Gastrocnemius medialis (tissue), 4 donors: ENCODE results near the gene ALPP. TPM values are rescaled to one million over a fixed set of nuclear protein-coding genes. Genes with fewer than 3 reads are reported as not detected.

Source experiments
- ATAC-seq, 2 donors: fragments of 150-250 bp; one replicate each; pipeline ENCODE4 v1.9.1; 2016
- DNase-seq, 2 donors: peaks; one replicate each; pipeline ENCODE4 v3.0.0-alpha.2; 2019
- H3K27ac ChIP-seq, 4 donors: fragments of 200-600 bp; sonication (generic); 1 replicate in 1 of 4; 2 replicates in 3 of 4; pipeline ENCODE4 v1.5.1; 2016 to 2018; ENCODE audit warnings: mild to moderate bottlenecking in 2 of 4, moderate library complexity in 1 of 4
- H3K27me3 ChIP-seq, 3 donors: fragments of 200-600 bp; sonication (generic) in 2 of 3; 1 replicate in 1 of 3; 2 replicates in 2 of 3; pipeline versions ENCODE4 v1.5.1 to v1.6.0; 2016 to 2019; ENCODE audit warnings: mild to moderate bottlenecking in 1 of 3, moderate library complexity in 1 of 3
- H3K36me3 ChIP-seq, 2 donors: fragments of 200-600 bp; sonication (generic) in 1 of 2; one replicate each; pipeline ENCODE4 v1.5.1; 2017 to 2018
- H3K4me1 ChIP-seq, 2 donors: fragments of 200-600 bp; sonication (generic) in 1 of 2; one replicate each; pipeline ENCODE4 v1.5.1; 2016 to 2017; ENCODE audit warnings: mild to moderate bottlenecking in 2 of 2
- H3K4me3 ChIP-seq, 4 donors: fragments of 200-600 bp; sonication (generic) in 3 of 4; 1 replicate in 1 of 4; 2 replicates in 3 of 4; pipeline ENCODE4 v1.5.1; 2016 to 2019; ENCODE audit warnings: mild to moderate bottlenecking in 2 of 4
- H3K9me3 ChIP-seq, 3 donors: fragments of 200-600 bp; sonication (generic) in 2 of 3; 1 replicate in 1 of 3; 2 replicates in 2 of 3; pipeline ENCODE4 v1.5.1; 2016 to 2019
- CTCF ChIP-seq, 5 experiments: fragments of 450-650 bp in 3 of 5; fragments of 200-600 bp in 2 of 5; sonication (generic) in 2 of 5; IDR thresholded peaks in 4 of 5; conservative IDR thresholded peaks in 1 of 5; 1 replicate in 4 of 5; 2 replicates in 1 of 5; pipeline ENCODE4 v1.5.1; 2016 to 2019; ENCODE audit warnings: antibody characterized with exemption in 5 of 5, mild to moderate bottlenecking in 3 of 5, moderate library complexity in 3 of 5
- POLR2A ChIP-seq, 2 donors: fragments of 450-650 bp; IDR thresholded peaks; one replicate each; pipeline ENCODE4 v1.6.1; 2017; ENCODE audit warnings: antibody characterized with exemption in 2 of 2, mild to moderate bottlenecking in 2 of 2, moderate library complexity in 2 of 2
- in situ Hi-C, 4 donors: fragments of 200-750 bp; cut with MboI; loops; one replicate each; pipeline versions ENCODE4 v1.15.0 to v1.8.0; 2017; ENCODE audit warnings: low sequenced_read_pairs in 4 of 4
- intact Hi-C: fragments of 100-400 bp; cut with DNase I; formaldehyde crosslinking; loops from one replicate; pipeline ENCODE4 v1.15.1; 2023; ENCODE audit warnings: low total_unique reads
- total RNA-seq, 4 donors: library from RNA; depleted of rRNA; stranded (reverse); fragments of >200 nt; gene quantifications; one replicate each; pipeline versions ENCODE4 v1.1.0 to v1.2.3, GENCODE V29; 2016

ALPP gene
- total RNA-seq, 4 donors from 2014 or later, result not detected

DNA sequence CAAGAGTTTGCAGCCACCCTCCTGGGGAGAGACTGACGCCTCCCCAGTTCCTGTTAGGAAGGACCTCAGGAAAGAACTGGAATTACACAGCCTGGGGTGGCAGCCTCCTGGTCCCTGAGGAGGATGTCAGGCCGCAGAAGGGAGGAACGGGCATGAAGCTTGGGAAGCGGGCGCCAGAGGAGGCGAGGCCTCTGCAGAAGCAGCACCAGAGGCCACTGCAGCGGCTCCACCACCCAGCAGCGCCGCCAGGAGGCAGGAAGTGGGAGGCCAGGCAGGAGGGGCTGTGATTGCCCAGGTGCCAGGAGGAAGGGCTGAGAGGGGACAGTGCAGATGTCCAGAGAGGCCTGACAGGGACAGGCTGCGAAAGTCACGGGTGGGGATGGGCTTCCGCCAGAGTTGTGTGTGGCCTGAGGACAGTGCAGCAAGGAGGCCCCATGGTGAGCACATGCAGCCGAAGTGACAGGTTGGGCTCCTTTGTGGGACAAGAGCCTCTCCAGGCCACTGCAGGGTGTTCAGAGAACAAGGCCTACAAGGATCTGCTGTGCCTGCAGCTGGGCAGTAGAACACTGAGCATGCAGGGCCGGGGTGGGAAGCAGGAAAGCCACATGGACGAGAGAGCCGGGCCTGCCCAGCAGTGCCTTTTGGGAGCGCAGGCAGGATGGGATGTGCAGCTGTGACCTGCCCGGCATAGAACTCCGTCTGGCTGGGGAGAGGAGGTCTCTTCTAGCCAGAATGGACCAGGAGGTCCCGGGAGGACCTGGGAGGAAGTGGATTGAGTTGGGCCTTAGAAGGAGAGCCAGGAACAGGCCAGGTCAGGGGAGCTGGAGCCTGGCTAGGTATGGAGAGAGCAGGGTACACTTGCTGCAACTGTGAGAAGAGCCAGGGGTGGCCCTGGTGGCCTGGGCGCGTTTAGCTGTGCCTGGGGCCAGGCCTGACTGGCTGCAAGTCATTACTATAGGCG, 39.1 kb upstream of the ALPP start:
- no peak for TF ChIP-seq CTCF (IDR thresholded peaks at IDR 0.05 in 4 of 5, conservative IDR thresholded peaks at IDR 0.05 in 1 of 5)
- TF ChIP-seq POLR2A (IDR thresholded peaks at IDR 0.05), result no peak
- Histone ChIP-seq H3K4me1 (no peaks in the 10 kb centered on the region), H3K27me3 (no peaks in the 10 kb centered on the region), H3K27ac (no peak overlapping the region), H3K4me3 (no peak overlapping the region), H3K36me3 (no peaks in the 10 kb centered on the region), H3K9me3 (no peaks in the 10 kb centered on the region)
- in situ Hi-C loops, result no loop called here
- ATAC-seq (no peak), DNase-seq (peak in 1 of 2 donors; percentile 4)
- intact Hi-C loops, result no loop called here

- no peak for ATAC-seq
- Histone ChIP-seq H3K4me1 (no peaks in the 10 kb centered on the region), H3K27me3 (no peaks in the 10 kb centered on the region), H3K27ac (no peak overlapping the region), H3K9me3 (no peaks in the 10 kb centered on the region), H3K36me3 (no peaks in the 10 kb centered on the region), H3K4me3 (no peak overlapping the region)
- in situ Hi-C loops (no loop called here), intact Hi-C loops (no loop called here)
- TF ChIP-seq CTCF (IDR thresholded peaks at IDR 0.05 in 4 of 5, conservative IDR thresholded peaks at IDR 0.05 in 1 of 5) (no peak), POLR2A (IDR thresholded peaks at IDR 0.05) (no peak)
- DNase-seq, result peak in 1 of 2 donors; percentile 6
Observed at GRCh38 chr2:232340171-232340935, 38.2 kb upstream of the ALPP start.

DNA sequence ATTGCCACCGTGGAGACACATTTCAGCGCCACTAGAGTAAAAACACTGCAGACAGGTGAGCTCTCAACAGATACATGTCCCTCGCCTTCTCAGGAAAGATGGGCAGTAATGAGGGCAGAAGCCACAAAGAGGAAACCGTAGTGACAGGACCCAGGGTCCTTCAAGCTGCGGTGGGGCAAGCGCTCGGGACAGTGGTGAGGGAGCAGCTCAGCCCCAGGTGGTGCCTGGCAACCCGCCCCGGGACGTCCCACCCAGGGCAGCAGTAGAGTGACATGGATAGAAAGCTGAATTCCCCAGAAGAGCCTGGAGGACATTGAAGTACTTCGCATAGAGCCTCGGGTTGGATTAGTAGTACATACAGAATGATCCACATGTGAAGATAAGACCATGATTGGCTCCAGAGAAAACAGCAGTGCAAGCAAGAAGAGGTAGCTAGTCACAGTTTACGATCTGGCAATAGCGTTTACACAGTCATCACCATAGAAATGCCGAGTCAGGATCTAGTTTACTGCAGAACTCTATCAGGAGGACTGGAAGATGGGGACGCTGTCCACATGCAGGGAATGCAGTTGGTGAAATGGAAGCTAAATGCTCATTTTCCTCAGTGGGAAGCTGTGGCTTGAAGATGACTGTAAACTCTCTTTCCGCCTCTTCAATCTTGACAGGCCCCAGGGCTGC, 37.4 kb upstream of the ALPP start:
- DNase-seq (no peak), ATAC-seq (no peak)
- intact Hi-C loops, result no loop called here
- in situ Hi-C loops, result no loop called here
- Histone ChIP-seq H3K27ac (no peak overlapping the region), H3K27me3 (no peaks in the 10 kb centered on the region), H3K4me3 (no peak overlapping the region), H3K9me3 (no peaks in the 10 kb centered on the region), H3K4me1 (no peaks in the 10 kb centered on the region), H3K36me3 (no peaks in the 10 kb centered on the region)
- TF ChIP-seq CTCF (IDR thresholded peaks at IDR 0.05 in 4 of 5, conservative IDR thresholded peaks at IDR 0.05 in 1 of 5) (no peak), POLR2A (IDR thresholded peaks at IDR 0.05) (no peak)

GRCh38 chr2:232341739-232342126, 36.8 kb upstream of the ALPP start:
- H3K27ac ChIP-seq, result no peak overlapping the region
- no peaks in the 10 kb centered on the region for H3K36me3 ChIP-seq
- in situ Hi-C loops, result no loop called here
- ATAC-seq (no peak), DNase-seq (no peak)
- TF ChIP-seq CTCF (IDR thresholded peaks at IDR 0.05 in 4 of 5, conservative IDR thresholded peaks at IDR 0.05 in 1 of 5) (no peak), POLR2A (IDR thresholded peaks at IDR 0.05) (no peak)
- no peaks in the 10 kb centered on the region for H3K27me3 ChIP-seq
- H3K4me1 ChIP-seq, result no peaks in the 10 kb centered on the region
- intact Hi-C loops, result no loop called here
- H3K4me3 ChIP-seq, result no peak overlapping the region
- no peaks in the 10 kb centered on the region for H3K9me3 ChIP-seq
